GM19238 (cell line): ENCODE results near the gene AATK.
"Not testable (repeated sequence)": the region's sequence is repeated elsewhere in the genome, so short reads cannot be mapped to it uniquely, and the experiment has no call there.

Experiments used
- DNase-seq: peaks from one replicate; pipeline ENCODE4 v3.0.0; 2011; ENCODE audit warnings: low spot score; ENCODE audit not compliant: insufficient read length

Gene AATK

GRCh38 chr17:81162491-81162890, 3.5 kb downstream of the AATK start:
- no peak for DNase-seq

GRCh38 chr17:81161972-81162371, 4.0 kb downstream of the AATK start:
- DNase-seq = no peak

- no peak for DNase-seq
These were observed 4.5 kb downstream of the AATK start for GRCh38 chr17:81161536-81161935.

- no peak for DNase-seq
These were observed 5.1 kb downstream of the AATK start for GRCh38 chr17:81160747-81161453.

GRCh38 chr17:81160306-81160705, 5.7 kb downstream of the AATK start:
- no peak for DNase-seq

GRCh38 chr17:81159611-81160265, 6.3 kb downstream of the AATK start:
- no peak for DNase-seq

GRCh38 chr17:81158688-81159590, 7.1 kb downstream of the AATK start:
- no peak for DNase-seq

GRCh38 chr17:81157848-81158687, 8.0 kb downstream of the AATK start:
- no peak for DNase-seq

GRCh38 chr17:81156866-81157805, 8.9 kb downstream of the AATK start:
- no peak for DNase-seq

GRCh38 chr17:81154961-81155360, 11.1 kb downstream of the AATK start:
- no peak for DNase-seq

GRCh38 chr17:81154016-81154415, 12.0 kb downstream of the AATK start:
- not testable (repeated sequence) for DNase-seq

- DNase-seq = no peak
These were observed 12.6 kb downstream of the AATK start for GRCh38 chr17:81153340-81153803.

GRCh38 chr17:81152288-81152828, 13.7 kb downstream of the AATK start:
- DNase-seq = no peak

GRCh38 chr17:81151278-81151677, 14.7 kb downstream of the AATK start:
- no peak for DNase-seq

- DNase-seq = no peak
These were observed 15.5 kb downstream of the AATK start for GRCh38 chr17:81150377-81151077.

- no peak for DNase-seq
These were observed 17.0 kb downstream of the AATK start for GRCh38 chr17:81148986-81149533.

GRCh38 chr17:81148571-81148970, 17.4 kb downstream of the AATK start:
- DNase-seq = no peak

GRCh38 chr17:81147701-81148100, 18.3 kb downstream of the AATK start:
- no peak for DNase-seq

- DNase-seq = not testable (repeated sequence)
These were observed 19.8 kb downstream of the AATK start for GRCh38 chr17:81146208-81146607.
